H1 (cell line): ENCODE data around the gene MYLK. TPM values are rescaled to one million over a fixed set of nuclear protein-coding genes. Genes with fewer than 3 reads are reported as not detected.

Experiments used
- CTCF ChIA-PET: fragments of 300-600 bp; sonication (Branson Sonifier 250); formaldehyde crosslinking; loops from one replicate; lab custom pipeline; 2021; ENCODE audit not compliant: partially characterized antibody; lab: Charles Lee
- POLR2A ChIA-PET: fragments of 300-600 bp; sonication (Branson Sonifier 250); formaldehyde crosslinking; loops from one replicate; lab custom pipeline; 2021; ENCODE audit warnings: inconsistent platforms; ENCODE audit not compliant: partially characterized antibody; lab: Charles Lee
- DNase-seq, 2 experiments: peaks; one replicate each; pipeline versions ENCODE4 v3.0.0 to v3.0.0-alpha.2; 2010 to 2022; ENCODE audit warnings: low spot score in 2 of 2, low read depth in 1 of 2, mixed read lengths in 1 of 2
- FAIRE-seq: peaks from 2 replicates; lab custom pipeline; 2011; peaks lifted over from hg19 to GRCh38; lab: Jason Lieb, UNC
- H2AFZ ChIP-seq: 2 replicates; pipeline ENCODE4 v1.8.1; 2012; ENCODE audit warnings: low read length, inconsistent platforms
- H2AK5ac ChIP-seq: 2 replicates; pipeline ENCODE4 v1.6.1; 2013; ENCODE audit warnings: low read depth, low read length
- H2BK120ac ChIP-seq: replicated peaks from 2 replicates; pipeline ENCODE3; 2013; ENCODE audit warnings: low read depth, low read length, inconsistent platforms
- H2BK12ac ChIP-seq: 2 replicates; pipeline ENCODE4 v1.6.1; 2013; ENCODE audit warnings: low read depth, low read length
- H2BK15ac ChIP-seq: 2 replicates; pipeline ENCODE4 v1.6.1; 2013; ENCODE audit warnings: low read length
- H2BK20ac ChIP-seq: 2 replicates; pipeline ENCODE4 v1.6.1; 2013; ENCODE audit warnings: low read length
- H2BK5ac ChIP-seq: 2 replicates; pipeline ENCODE4 v1.6.1; 2013; ENCODE audit warnings: low read depth, low read length
- H3K14ac ChIP-seq: 2 replicates; pipeline ENCODE4 v1.6.1; 2013; ENCODE audit warnings: inconsistent platforms; ENCODE audit not compliant: insufficient read length
- H3K18ac ChIP-seq: 2 replicates; pipeline ENCODE4 v1.6.1; 2013; ENCODE audit warnings: low read length; ENCODE audit errors: extremely low read depth
- H3K23ac ChIP-seq: 2 replicates; pipeline ENCODE4 v1.6.1; 2013; ENCODE audit warnings: inconsistent platforms; ENCODE audit not compliant: insufficient read length
- H3K23me2 ChIP-seq: 2 replicates; pipeline ENCODE4 v1.6.1; 2013; ENCODE audit warnings: low read depth, low read length
- H3K27ac ChIP-seq: 2 replicates; pipeline ENCODE4 v1.6.1; 2011; ENCODE audit warnings: low read depth, low read length, inconsistent platforms
- H3K27me3 ChIP-seq, 4 experiments: replicated peaks in 1 of 4; 1 replicate in 1 of 4; 2 replicates in 3 of 4; pipeline versions ENCODE4 v1.6.1 to v1.8.1; 2011 to 2013; ENCODE audit warnings: low read length in 3 of 4, mild to moderate bottlenecking in 3 of 4, inconsistent platforms in 2 of 4, mixed read lengths in 2 of 4, moderate library complexity in 1 of 4; ENCODE audit not compliant: control insufficient read depth in 3 of 4, insufficient read depth in 3 of 4; ENCODE audit errors: extremely low read depth in 1 of 4
- H3K36me3 ChIP-seq, 4 experiments: 2 replicates each; pipeline versions ENCODE4 v1.6.1 to v1.8.1; 2011 to 2013; ENCODE audit warnings: mild to moderate bottlenecking in 4 of 4, low read length in 3 of 4, moderate library complexity in 2 of 4, control low read depth in 1 of 4, inconsistent platforms in 1 of 4; ENCODE audit not compliant: insufficient read depth in 4 of 4, control insufficient read depth in 2 of 4
- H3K4ac ChIP-seq: replicated peaks from 2 replicates; pipeline ENCODE3; 2013; ENCODE audit warnings: low read length, low read depth, mixed read lengths, inconsistent platforms; ENCODE audit not compliant: insufficient read length
- H3K4me1 ChIP-seq, 4 experiments: replicated peaks in 1 of 4; 1 replicate in 1 of 4; 2 replicates in 3 of 4; pipeline versions ENCODE4 v1.6.1 to v1.8.1; 2011 to 2013; ENCODE audit warnings: low read length in 3 of 4, inconsistent platforms in 2 of 4, mixed read lengths in 1 of 4; ENCODE audit not compliant: insufficient read depth in 4 of 4, control insufficient read depth in 3 of 4
- H3K4me2 ChIP-seq, 2 experiments: 2 replicates each; pipeline versions ENCODE4 v1.6.1 to v1.8.1; 2011 to 2013; ENCODE audit warnings: low read depth in 2 of 2, low read length in 2 of 2, control low read depth in 1 of 2, inconsistent platforms in 1 of 2, mild to moderate bottlenecking in 1 of 2; ENCODE audit not compliant: insufficient read depth in 1 of 2
- H3K4me3 ChIP-seq, 4 experiments: fragments of 200-600, 300-600 bp in 1 of 4; sonication (generic), shearing (Covaris generic), sonication (Bioruptor Twin) in 1 of 4; 2 replicates each; pipeline versions ENCODE4 v1.5.1 to v1.8.1; 2011 to 2016; ENCODE audit warnings: low read length in 4 of 4, low read depth in 3 of 4, control low read depth in 2 of 4, inconsistent platforms in 2 of 4, mild to moderate bottlenecking in 2 of 4, mixed read lengths in 1 of 4, moderate library complexity in 1 of 4; ENCODE audit not compliant: insufficient read depth in 2 of 4; ENCODE audit errors: extremely low read depth in 1 of 4
- H3K56ac ChIP-seq: replicated peaks from 2 replicates; pipeline ENCODE3; 2013; ENCODE audit warnings: low read depth, mild to moderate bottlenecking, mixed read lengths, low read length, inconsistent platforms; ENCODE audit not compliant: insufficient read length
- H3K79me1 ChIP-seq: 2 replicates; pipeline ENCODE4 v1.6.1; 2013; ENCODE audit warnings: low read depth, low read length, control low read depth
- H3K79me2 ChIP-seq, 2 experiments: 2 replicates each; pipeline versions ENCODE4 v1.6.1 to v1.8.1; 2012 to 2013; ENCODE audit warnings: low read length in 2 of 2, mild to moderate bottlenecking in 2 of 2, inconsistent platforms in 1 of 2; ENCODE audit not compliant: insufficient read depth in 2 of 2, control insufficient read depth in 1 of 2
- H3K9ac ChIP-seq, 4 experiments: replicated peaks in 1 of 4; 1 replicate in 1 of 4; 2 replicates in 3 of 4; pipeline versions ENCODE4 v1.6.1 to v1.8.1; 2011 to 2013; ENCODE audit warnings: low read depth in 3 of 4, low read length in 3 of 4, control low read depth in 2 of 4, mild to moderate bottlenecking in 2 of 4, moderate library complexity in 2 of 4, inconsistent platforms in 1 of 4; ENCODE audit errors: extremely low read depth in 1 of 4
- H3K9me3 ChIP-seq, 2 experiments: 2 replicates each; pipeline versions ENCODE4 v1.6.1 to v1.8.1; 2012 to 2013; ENCODE audit warnings: mild to moderate bottlenecking in 2 of 2, moderate library complexity in 2 of 2, control low read depth in 1 of 2, inconsistent platforms in 1 of 2, low read depth in 1 of 2, low read length in 1 of 2, mixed read lengths in 1 of 2; ENCODE audit not compliant: insufficient read depth in 2 of 2
- H4K20me1 ChIP-seq, 2 experiments: replicated peaks in 1 of 2; 2 replicates each; pipeline versions ENCODE3 to v1.8.1; 2011 to 2013; ENCODE audit warnings: inconsistent platforms in 2 of 2, low read length in 2 of 2, mild to moderate bottlenecking in 1 of 2; ENCODE audit not compliant: insufficient read depth in 2 of 2, control insufficient read depth in 1 of 2
- H4K5ac ChIP-seq: 2 replicates; pipeline ENCODE4 v1.6.1; 2013; ENCODE audit warnings: low read length, low read depth, mixed read lengths, inconsistent platforms; ENCODE audit not compliant: insufficient read length
- H4K8ac ChIP-seq: 2 replicates; pipeline ENCODE4 v1.8.0; 2013; ENCODE audit warnings: mild to moderate bottlenecking, moderate library complexity, low read length, inconsistent platforms; ENCODE audit not compliant: insufficient read depth; ENCODE audit errors: extremely low read depth
- H4K91ac ChIP-seq: replicated peaks from 2 replicates; pipeline ENCODE3; 2013; ENCODE audit warnings: low read length, mixed read lengths, inconsistent platforms; ENCODE audit not compliant: insufficient read length
- GABPA ChIP-seq: IDR thresholded peaks from 2 replicates; pipeline ENCODE4 v1.6.1; 2011; ENCODE audit warnings: mild to moderate bottlenecking, low read length, moderate library complexity, borderline replicate concordance; ENCODE audit not compliant: insufficient read depth
- GTF2F1 ChIP-seq: IDR thresholded peaks from 2 replicates; pipeline ENCODE4 v1.6.1; 2012; ENCODE audit warnings: low read depth, low read length, improper control_type of control experiment, borderline replicate concordance
- HDAC6 ChIP-seq: IDR thresholded peaks from one replicate; pipeline ENCODE4 v1.7.1; 2012; ENCODE audit warnings: low read depth, mild to moderate bottlenecking, inconsistent platforms, low read length, moderate library complexity
- KDM4A ChIP-seq: IDR thresholded peaks from one replicate; pipeline ENCODE4 v1.7.1; 2012; ENCODE audit warnings: low read depth, mild to moderate bottlenecking, moderate library complexity, low read length, inconsistent platforms; ENCODE audit not compliant: severe bottlenecking
- KDM5A ChIP-seq: fragments of 200-600 bp; IDR thresholded peaks from 2 replicates; pipeline ENCODE4 v1.7.1; 2012; ENCODE audit warnings: mild to moderate bottlenecking, low read length, inconsistent platforms, mixed read lengths
- NANOG ChIP-seq: IDR thresholded peaks from 2 replicates; pipeline ENCODE4 v1.6.1; 2011; ENCODE audit warnings: low read length, low read depth, mild to moderate bottlenecking, inconsistent platforms; ENCODE audit not compliant: insufficient read depth, poor library complexity, severe bottlenecking
- TBP ChIP-seq: IDR thresholded peaks from 2 replicates; pipeline ENCODE4 v1.6.1; 2011; ENCODE audit warnings: low read depth, low read length, improper control_type of control experiment
- YY1 ChIP-seq: IDR thresholded peaks from 2 replicates; pipeline ENCODE4 v1.6.1; 2011; ENCODE audit warnings: low read depth, mild to moderate bottlenecking, low read length
- WGBS, 2 experiments: shearing (Covaris generic) in 1 of 2; methylation state at CpG; one replicate each; pipeline versions ENCODE4 v1.1.6 to v1.1.7; 2013 to 2015; ENCODE audit warnings: low lambda C conversion rate in 2 of 2, mixed read lengths in 2 of 2, inconsistent platforms in 1 of 2, low coverage in 1 of 2, missing lambda C conversion rate in 1 of 2; ENCODE audit not compliant: insufficient replicate concordance in 2 of 2, insufficient coverage in 1 of 2, insufficient read length in 1 of 2; ENCODE audit errors: extremely low coverage in 1 of 2, missing lambda C conversion rate in 1 of 2; 5-methylcytosine and 5-hydroxymethylcytosine counted together
- polyA plus RNA-seq, 7 experiments: library from polyadenylated mRNA; depleted of rRNA in 3 of 7; stranded (reverse) in 5 of 7; unstranded in 2 of 7; fragments of >200 nt in 5 of 7; fragments of 200-250 nt in 2 of 7; gene quantifications; 1 replicate in 5 of 7; 2 replicates in 1 of 7; 4 replicates in 1 of 7; pipeline versions ENCODE4 v1.2.1 to v1.2.3, GENCODE V29; 2011 to 2013; ENCODE audit warnings: missing spikeins in 2 of 7, mixed read lengths in 2 of 7
- total RNA-seq: library from RNA; stranded (reverse); fragmentation: NEBNext Ultra II Directional; extraction: Animal tissue kit (Norgen Biotek cat#: 25700); gene quantifications from 2 replicates; pipeline ENCODE4 v1.2.1, GENCODE V29; 2021
- TF ChIP-seq, protein P1 (sequence below): IDR thresholded peaks from 2 replicates; pipeline ENCODE4 v1.6.1; 2012; ENCODE audit warnings: low read length, inconsistent platforms
- TF ChIP-seq, protein P2 (sequence below): IDR thresholded peaks from 2 replicates; pipeline ENCODE4 v1.6.1; 2011; ENCODE audit warnings: low read depth, mild to moderate bottlenecking, low read length; ENCODE audit not compliant: insufficient read depth

Gene MYLK
- total and polyA plus RNA-seq, 2 of the 8 experiments (the other 6 are each of a cell fraction or from before 2014, with no cell fraction given), result 11.6 to 21.3 TPM

DNA sequence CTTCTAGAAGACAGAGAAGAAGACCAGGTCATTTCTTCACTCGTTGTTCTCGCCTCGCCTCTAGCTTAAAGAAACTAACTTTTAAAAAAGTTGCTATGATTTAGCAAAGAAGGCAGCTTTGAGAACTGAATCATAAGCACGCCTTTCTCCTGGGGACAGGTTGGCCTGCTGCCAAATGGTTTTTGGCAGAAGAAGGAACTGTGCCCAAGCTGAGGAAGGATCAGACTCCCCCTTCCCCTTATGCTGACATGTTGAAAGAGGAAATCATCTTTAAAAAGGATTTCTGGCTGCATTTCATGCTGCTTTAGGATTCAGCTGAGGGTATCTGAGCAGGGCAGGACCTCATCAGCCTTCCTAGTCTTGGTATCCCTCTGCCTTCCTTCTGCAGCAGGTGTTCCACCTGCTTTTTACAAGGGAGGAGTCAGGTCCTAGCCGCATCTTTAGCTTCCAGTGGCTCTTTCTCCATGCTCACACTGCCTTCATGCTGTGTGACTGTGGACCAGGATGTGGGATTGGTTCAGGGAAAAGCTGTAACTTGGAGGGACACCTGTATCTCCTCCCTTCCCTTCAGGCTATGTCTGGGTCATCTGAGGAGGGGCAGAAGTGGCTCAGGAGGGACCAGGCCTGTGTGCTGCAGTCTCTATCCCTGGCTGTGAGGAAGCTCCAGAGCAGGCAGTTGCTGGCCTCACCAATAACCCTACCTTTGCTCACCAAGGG lies 265.2 kb downstream of the MYLK start:
- no peaks in the 10 kb centered on the region for H3K27me3 ChIP-seq
- WGBS, 2 experiments, result 96% methylated on average over 5 of the region's 5 CpGs; no CpG with 5 or more reads in 1 of the 2 experiments
- POLR2A ChIA-PET, result interaction anchor here (1.6 to 2.0 kb wide), 3 partner anchors 10 to 36 kb away, joined by 3 to 7 read pairs (median 4); no protein-coding TSS in a partner anchor
- H3K9ac ChIP-seq, result no peak overlapping the region
- no peak for FAIRE-seq
- H3K56ac ChIP-seq, result no peak overlapping the region
- no peak overlapping the region for H2AK5ac ChIP-seq
- no peak overlapping the region for H2BK12ac ChIP-seq
- no peak overlapping the region for H2BK120ac ChIP-seq
- no peak overlapping the region for H3K14ac ChIP-seq
- H3K79me2 ChIP-seq, result no peaks in the 10 kb centered on the region
- no peak overlapping the region for H2BK15ac ChIP-seq
- DNase-seq, result no peak
- no peak overlapping the region for H3K4me2 ChIP-seq
- H2BK20ac ChIP-seq, result no peak overlapping the region
- H2BK5ac ChIP-seq, result no peak overlapping the region
- H3K4me3 ChIP-seq, result no peak overlapping the region
- no peak overlapping the region for H3K27ac ChIP-seq
- H4K8ac ChIP-seq, result no peak overlapping the region
- H3K79me1 ChIP-seq, result no peaks in the 10 kb centered on the region
- 0 out of 7 replicates have a peak, but pooled peaks cover 0 to 4% (median 1%) of the 10 kb centered on the region in 4 experiments for H3K4me1 ChIP-seq
- H3K23ac ChIP-seq, result no peak overlapping the region
- peaks cover 0 to 5% (median 0%) of the 10 kb centered on the region in 4 experiments; a peak in 2 of 8 replicates for H3K36me3 ChIP-seq
- H3K18ac ChIP-seq, result no peak overlapping the region
- no peak overlapping the region for H4K91ac ChIP-seq
- no peak overlapping the region for H4K5ac ChIP-seq
- H3K9me3 ChIP-seq, result no peaks in the 10 kb centered on the region
- CTCF ChIA-PET, result interaction anchor here (1.1 to 9.1 kb wide), 7 partner anchors 9 to 58 kb away, joined by 3 to 46 read pairs (median 4); no protein-coding TSS in a partner anchor
- no peaks in the 10 kb centered on the region for H4K20me1 ChIP-seq
- no peak overlapping the region for H3K4ac ChIP-seq
- no peak overlapping the region for H2AFZ ChIP-seq
- H3K23me2 ChIP-seq, result no peaks in the 10 kb centered on the region
- TF ChIP-seq KDM5A (no peak), NANOG (no peak), KDM4A (no peak), YY1 (no peak), GTF2F1 (no peak), GABPA (no peak), HDAC6 (no peak), TBP (no peak)
- TF ChIP-seq, protein P1, sequence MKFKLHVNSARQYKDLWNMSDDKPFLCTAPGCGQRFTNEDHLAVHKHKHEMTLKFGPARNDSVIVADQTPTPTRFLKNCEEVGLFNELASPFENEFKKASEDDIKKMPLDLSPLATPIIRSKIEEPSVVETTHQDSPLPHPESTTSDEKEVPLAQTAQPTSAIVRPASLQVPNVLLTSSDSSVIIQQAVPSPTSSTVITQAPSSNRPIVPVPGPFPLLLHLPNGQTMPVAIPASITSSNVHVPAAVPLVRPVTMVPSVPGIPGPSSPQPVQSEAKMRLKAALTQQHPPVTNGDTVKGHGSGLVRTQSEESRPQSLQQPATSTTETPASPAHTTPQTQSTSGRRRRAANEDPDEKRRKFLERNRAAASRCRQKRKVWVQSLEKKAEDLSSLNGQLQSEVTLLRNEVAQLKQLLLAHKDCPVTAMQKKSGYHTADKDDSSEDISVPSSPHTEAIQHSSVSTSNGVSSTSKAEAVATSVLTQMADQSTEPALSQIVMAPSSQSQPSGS, result no peak
- TF ChIP-seq, protein P2, sequence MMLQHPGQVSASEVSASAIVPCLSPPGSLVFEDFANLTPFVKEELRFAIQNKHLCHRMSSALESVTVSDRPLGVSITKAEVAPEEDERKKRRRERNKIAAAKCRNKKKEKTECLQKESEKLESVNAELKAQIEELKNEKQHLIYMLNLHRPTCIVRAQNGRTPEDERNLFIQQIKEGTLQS, result no peak
